Parathyroid adenoma (tissue), 2 donors: ENCODE measurements around the gene AP1S1.
"Not testable (repeated sequence)": the region's sequence is repeated elsewhere in the genome, so short reads cannot be mapped to it uniquely, and the experiment has no call there.

Source experiments
- H2AFZ ChIP-seq: fragments of 300-600 bp; sonication (generic); one replicate; pipeline ENCODE4 v1.7.0; 2017; ENCODE audit warnings: antibody characterized with exemption, mild to moderate bottlenecking
- H3K27ac ChIP-seq: fragments of 300-600 bp; sonication (generic); one replicate; pipeline ENCODE4 v1.7.0; 2017
- H3K27me3 ChIP-seq: fragments of 300-600 bp; sonication (generic); one replicate; pipeline ENCODE4 v1.7.0; 2017; ENCODE audit warnings: low read length; ENCODE audit not compliant: control insufficient read depth, insufficient read depth
- H3K36me3 ChIP-seq: fragments of 300-600 bp; sonication (generic); one replicate; pipeline ENCODE4 v1.7.0; 2017; ENCODE audit warnings: low read length; ENCODE audit not compliant: control insufficient read depth, insufficient read depth
- H3K4me1 ChIP-seq: fragments of 300-600 bp; sonication (generic); one replicate; pipeline ENCODE4 v1.7.0; 2017; ENCODE audit warnings: control low read depth
- H3K4me2 ChIP-seq: fragments of 300-600 bp; sonication (generic); one replicate; pipeline ENCODE4 v1.7.0; 2017; ENCODE audit warnings: low read length
- H3K4me3 ChIP-seq: fragments of 300-600 bp; sonication (generic); one replicate; pipeline ENCODE4 v1.7.0; 2017; ENCODE audit warnings: low read depth, low read length
- H3K79me2 ChIP-seq: fragments of 300-600 bp; sonication (generic); one replicate; pipeline ENCODE4 v1.7.0; 2017; ENCODE audit warnings: control low read depth
- H3K9ac ChIP-seq: fragments of 300-600 bp; sonication (generic); one replicate; pipeline ENCODE4 v1.7.0; 2017; ENCODE audit warnings: mild to moderate bottlenecking
- H3K9me3 ChIP-seq: fragments of 300-600 bp; sonication (generic); one replicate; pipeline ENCODE4 v1.7.0; 2017; ENCODE audit warnings: low read length; ENCODE audit not compliant: control insufficient read depth
- TF ChIP-seq, protein P1 (sequence below): fragments of 300-600 bp; sonication (generic); IDR thresholded peaks from one replicate; pipeline ENCODE4 v1.7.0; 2017; ENCODE audit warnings: antibody characterized with exemption, mild to moderate bottlenecking
- donor health status: primary hyperparathyroidism.

AP1S1 gene

DNA sequence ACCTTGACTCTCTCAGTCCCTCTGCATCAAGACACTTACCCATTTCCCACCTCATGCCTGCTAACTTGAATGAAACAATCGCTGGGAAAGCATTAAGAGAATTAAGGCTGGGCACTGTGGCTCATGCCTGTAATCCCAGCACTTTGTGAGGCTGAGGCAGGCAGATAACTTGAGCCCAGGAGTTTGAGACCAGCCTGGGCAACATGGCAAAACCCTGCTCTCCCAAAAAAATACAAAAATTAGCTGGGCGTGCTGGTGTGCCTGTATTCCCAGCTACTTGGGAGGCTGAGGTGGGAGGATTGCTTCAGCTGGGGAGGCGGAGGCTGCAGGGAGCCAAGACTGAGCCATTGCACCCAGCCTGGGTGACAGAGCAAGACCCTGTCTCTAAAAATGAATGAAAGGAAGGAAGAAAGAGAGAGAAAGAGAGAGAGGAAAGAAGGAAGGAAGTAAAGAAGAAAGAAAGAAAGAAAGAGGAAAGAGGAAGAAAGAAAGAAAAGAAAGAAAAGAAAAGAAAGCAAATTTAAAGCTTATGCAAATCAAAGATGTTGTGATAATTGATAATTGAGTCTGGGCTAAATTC is 26.7 kb upstream of the AP1S1 start:
- Histone ChIP-seq H2AFZ (no peak overlapping the region), H3K36me3 (no peaks in the 10 kb centered on the region), H3K79me2 (no peaks in the 10 kb centered on the region), H3K4me3 (no peak overlapping the region), H3K27me3 (no peaks in the 10 kb centered on the region), H3K4me2 (peak overlapping the region; percentile 54), H3K27ac (no peak overlapping the region), H3K9me3 (no peaks in the 10 kb centered on the region), H3K9ac (no peak overlapping the region), H3K4me1 (peaks cover 8% of the 10 kb centered on the region)
- TF ChIP-seq, protein P1, sequence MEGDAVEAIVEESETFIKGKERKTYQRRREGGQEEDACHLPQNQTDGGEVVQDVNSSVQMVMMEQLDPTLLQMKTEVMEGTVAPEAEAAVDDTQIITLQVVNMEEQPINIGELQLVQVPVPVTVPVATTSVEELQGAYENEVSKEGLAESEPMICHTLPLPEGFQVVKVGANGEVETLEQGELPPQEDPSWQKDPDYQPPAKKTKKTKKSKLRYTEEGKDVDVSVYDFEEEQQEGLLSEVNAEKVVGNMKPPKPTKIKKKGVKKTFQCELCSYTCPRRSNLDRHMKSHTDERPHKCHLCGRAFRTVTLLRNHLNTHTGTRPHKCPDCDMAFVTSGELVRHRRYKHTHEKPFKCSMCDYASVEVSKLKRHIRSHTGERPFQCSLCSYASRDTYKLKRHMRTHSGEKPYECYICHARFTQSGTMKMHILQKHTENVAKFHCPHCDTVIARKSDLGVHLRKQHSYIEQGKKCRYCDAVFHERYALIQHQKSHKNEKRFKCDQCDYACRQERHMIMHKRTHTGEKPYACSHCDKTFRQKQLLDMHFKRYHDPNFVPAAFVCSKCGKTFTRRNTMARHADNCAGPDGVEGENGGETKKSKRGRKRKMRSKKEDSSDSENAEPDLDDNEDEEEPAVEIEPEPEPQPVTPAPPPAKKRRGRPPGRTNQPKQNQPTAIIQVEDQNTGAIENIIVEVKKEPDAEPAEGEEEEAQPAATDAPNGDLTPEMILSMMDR: no peak

DNA sequence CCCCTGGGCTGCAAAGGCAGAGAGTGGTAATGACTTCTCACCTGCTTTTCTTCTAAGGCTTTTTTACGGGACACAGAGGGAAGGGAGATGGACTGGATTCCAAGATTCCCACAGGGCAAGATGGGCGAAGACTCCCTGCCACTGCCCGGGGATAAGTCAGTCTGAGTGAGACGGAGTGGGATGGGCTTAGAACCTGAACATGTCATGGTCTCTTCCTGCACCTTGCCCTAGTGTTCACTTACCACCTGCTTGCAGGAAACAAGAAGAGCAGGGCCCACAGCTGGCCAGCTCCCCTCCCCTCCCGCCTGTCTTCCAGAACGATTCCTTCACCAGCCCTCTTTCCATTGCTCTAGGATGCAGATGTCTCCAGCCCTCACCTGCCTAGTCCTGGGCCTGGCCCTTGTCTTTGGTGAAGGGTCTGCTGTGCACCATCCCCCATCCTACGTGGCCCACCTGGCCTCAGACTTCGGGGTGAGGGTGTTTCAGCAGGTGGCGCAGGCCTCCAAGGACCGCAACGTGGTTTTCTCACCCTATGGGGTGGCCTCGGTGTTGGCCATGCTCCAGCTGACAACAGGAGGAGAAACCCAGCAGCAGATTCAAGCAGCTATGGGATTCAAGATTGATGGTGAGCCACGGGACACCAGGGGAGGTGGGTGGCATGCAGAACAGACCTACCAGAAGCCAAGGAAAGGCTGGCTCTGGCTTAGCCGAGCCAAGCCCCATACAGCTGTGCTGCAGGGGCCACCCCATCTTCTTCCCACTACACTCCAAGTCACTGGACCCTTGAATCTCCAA is 26.0 kb upstream of the AP1S1 start:
- Histone ChIP-seq H3K4me2 (no peak overlapping the region), H3K79me2 (no peaks in the 10 kb centered on the region), H2AFZ (no peak overlapping the region), H3K27me3 (no peaks in the 10 kb centered on the region), H3K36me3 (no peaks in the 10 kb centered on the region), H3K4me1 (peaks cover 8% of the 10 kb centered on the region), H3K27ac (no peak overlapping the region), H3K9ac (no peak overlapping the region), H3K9me3 (no peaks in the 10 kb centered on the region), H3K4me3 (no peak overlapping the region)
- TF ChIP-seq, protein P1: no peak

DNA sequence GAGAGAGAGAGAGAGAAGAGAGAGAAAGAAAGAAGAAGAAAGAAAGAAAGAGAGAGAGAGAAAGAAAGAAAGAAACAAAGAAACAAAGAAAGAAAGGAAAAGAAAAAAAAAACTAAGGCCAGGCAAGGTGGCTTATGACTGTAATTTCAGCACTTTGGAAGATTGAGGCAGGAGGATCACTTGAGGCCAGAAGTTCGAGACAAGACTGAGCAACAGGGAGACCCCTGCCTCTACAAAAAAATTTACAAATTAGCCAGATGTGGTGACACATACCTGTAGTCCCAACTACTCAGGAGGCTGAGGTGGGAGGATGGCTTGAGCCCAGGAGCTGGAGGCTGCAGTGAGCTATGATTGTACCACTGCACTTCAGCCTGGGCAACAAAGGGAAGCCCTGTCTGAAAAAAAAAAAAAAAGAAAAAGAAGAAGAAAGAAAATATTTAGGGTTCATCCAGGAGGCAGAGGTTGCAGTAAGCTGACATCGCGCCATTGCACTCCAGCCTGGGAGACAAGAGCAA is 24.6 kb upstream of the AP1S1 start:
- H3K79me2 ChIP-seq: no peaks in the 10 kb centered on the region
- no peaks in the 10 kb centered on the region for H3K9me3 ChIP-seq
- no peak overlapping the region for H3K9ac ChIP-seq
- H3K4me2 ChIP-seq: no peak overlapping the region
- H2AFZ ChIP-seq: no peak overlapping the region
- H3K36me3 ChIP-seq: no peaks in the 10 kb centered on the region
- H3K4me1 ChIP-seq: peaks cover 8% of the 10 kb centered on the region
- TF ChIP-seq, protein P1: no peak
- no peaks in the 10 kb centered on the region for H3K27me3 ChIP-seq
- no peak overlapping the region for H3K4me3 ChIP-seq
- no peak overlapping the region for H3K27ac ChIP-seq

DNA sequence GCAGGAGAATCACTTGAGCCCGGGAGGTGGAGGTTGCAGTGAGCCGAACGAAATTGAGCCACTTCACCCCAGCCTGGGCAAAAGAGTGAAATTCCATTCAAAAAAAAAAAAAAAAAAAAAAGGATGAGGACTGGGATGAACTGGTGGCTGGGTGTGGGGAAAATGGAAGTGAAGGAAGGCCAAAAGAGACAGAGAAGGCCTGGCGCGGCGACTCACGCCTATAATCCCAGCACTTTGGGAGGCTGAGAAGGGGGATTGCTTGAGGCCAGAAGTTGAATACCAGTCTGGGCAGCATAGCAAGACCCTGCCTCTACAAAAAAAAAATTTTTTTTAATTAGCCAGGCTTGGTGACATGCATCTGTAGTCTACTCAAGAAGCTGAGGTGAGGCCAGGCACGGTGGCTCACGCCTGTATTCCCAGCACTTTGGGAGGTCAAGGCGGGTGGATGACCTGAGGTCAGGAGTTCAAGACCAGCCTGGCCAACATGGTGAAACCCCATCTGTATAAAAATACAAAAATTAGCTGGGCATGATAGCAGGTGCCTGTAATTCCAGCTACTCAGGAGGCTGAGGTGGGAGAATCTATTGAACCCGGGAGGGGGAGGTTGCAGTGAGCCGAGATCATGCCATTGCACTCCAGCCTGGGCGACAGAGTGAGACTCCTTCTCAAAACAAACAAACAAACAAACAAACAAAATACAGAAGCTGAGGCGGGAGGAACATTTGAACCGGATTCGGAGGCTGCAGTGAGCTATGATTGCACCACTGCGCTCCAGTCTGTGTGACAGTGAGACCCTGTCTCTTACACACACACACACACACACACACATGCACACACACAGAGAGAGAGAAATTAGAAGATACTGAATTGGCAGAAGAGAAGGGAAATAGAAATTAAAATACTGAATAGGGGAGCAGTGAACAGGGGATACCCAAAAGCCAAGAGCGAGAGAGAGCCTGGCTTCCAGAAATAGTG is 21.4 kb upstream of the AP1S1 start:
- H3K4me3 ChIP-seq, H3K36me3 ChIP-seq, H3K27ac ChIP-seq, H2AFZ ChIP-seq, H3K79me2 ChIP-seq, H3K9me3 ChIP-seq, H3K27me3 ChIP-seq, H3K9ac ChIP-seq, H3K4me2 ChIP-seq, H3K4me1 ChIP-seq: not testable (repeated sequence)
